ENCODE measurements around the gene FAM200B. TPM values are rescaled to one million over a fixed set of nuclear protein-coding genes. Genes with fewer than 3 reads are reported as not detected.

FAM200B gene
- total RNA-seq, 1 donor = 30.1 TPM

DNA sequence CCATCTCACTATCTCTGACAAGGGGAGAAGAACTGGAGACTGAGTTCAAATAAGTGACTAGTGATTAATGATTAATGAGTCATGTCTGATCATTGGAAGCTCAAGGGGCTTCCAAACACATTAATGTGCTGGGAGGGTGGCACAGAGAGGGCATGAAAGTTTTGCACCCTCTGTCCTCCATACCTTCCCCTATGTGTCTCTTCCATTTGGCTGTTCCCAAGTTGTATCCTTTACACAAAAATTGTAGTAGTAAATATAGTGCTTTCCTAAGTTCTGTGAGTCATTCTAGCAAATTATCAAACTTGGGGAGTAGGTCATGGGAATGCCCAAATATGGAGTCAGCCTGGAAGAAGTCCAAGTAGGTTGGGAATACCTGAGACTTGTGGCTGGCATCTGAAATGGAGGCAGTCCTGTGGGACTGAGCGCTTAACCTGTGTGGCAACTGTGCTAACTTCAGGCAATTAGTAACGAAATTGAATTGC, 4.1 kb upstream of the FAM200B start:
- Histone ChIP-seq H3K27me3 (ENCODE audit: insufficient read depth, low read length) (no peaks in the 10 kb centered on the region), H3K4me1 (ENCODE audit: insufficient read depth, low read length) (peaks cover 47% of the 10 kb centered on the region), H3K4me3 (ENCODE audit: low read length) (no peak overlapping the region), H3K9me3 (ENCODE audit: low read depth, low read length) (no peaks in the 10 kb centered on the region)

DNA sequence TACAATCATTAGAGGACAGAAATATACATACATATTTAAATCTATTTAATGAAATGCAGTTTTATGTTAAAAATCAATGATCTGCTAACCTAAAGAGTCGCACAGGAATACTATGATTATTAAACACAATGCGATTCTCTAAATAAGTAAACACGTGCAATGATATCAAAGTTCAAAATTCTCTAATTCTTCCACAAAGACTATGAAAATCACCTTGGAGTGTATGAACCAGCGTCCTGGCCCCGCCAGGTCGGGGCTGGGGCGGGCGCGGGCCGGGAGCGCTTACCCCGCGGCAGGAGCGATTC, 608 bp upstream of the FAM200B start:
- Histone ChIP-seq H3K4me3 (ENCODE audit: low read length) (peak overlapping the region; percentile 86), H3K4me1 (ENCODE audit: insufficient read depth, low read length) (peaks cover 39% of the 10 kb centered on the region), H3K9me3 (ENCODE audit: low read depth, low read length) (no peaks in the 10 kb centered on the region), H3K27me3 (ENCODE audit: insufficient read depth, low read length) (no peaks in the 10 kb centered on the region)

- H3K27me3 ChIP-seq (ENCODE audit: insufficient read depth, low read length) = no peaks in the 10 kb centered on the region
- H3K9me3 ChIP-seq (ENCODE audit: low read depth, low read length) = no peaks in the 10 kb centered on the region
- H3K4me1 ChIP-seq (ENCODE audit: insufficient read depth, low read length) = peaks cover 35% of the 10 kb centered on the region
- peak overlapping the region; percentile 86 for H3K4me3 ChIP-seq (ENCODE audit: low read length)
These were observed 865 bp downstream of the FAM200B start for GRCh38 chr4:15682242-15683142.

DNA sequence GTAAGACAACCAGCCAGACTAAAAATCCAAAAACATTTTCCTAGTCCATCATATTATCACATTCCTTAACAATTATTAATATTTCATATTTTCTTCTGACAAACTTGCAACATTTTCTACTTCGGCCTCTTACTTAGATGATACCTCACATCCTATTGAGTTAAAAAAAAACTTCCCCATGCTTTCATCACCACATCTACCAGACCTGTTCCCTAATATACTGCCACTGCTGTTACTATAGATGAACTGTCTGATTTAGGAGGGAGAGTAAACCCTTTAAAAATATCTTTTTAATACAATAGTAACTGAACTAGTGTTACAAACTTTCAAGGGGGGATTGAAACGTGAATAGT, 1.5 kb downstream of the FAM200B start:
- Histone ChIP-seq H3K9me3 (ENCODE audit: low read depth, low read length) (no peaks in the 10 kb centered on the region), H3K27me3 (ENCODE audit: insufficient read depth, low read length) (no peaks in the 10 kb centered on the region), H3K4me1 (ENCODE audit: insufficient read depth, low read length) (peaks cover 37% of the 10 kb centered on the region), H3K4me3 (ENCODE audit: low read length) (no peak overlapping the region)

DNA sequence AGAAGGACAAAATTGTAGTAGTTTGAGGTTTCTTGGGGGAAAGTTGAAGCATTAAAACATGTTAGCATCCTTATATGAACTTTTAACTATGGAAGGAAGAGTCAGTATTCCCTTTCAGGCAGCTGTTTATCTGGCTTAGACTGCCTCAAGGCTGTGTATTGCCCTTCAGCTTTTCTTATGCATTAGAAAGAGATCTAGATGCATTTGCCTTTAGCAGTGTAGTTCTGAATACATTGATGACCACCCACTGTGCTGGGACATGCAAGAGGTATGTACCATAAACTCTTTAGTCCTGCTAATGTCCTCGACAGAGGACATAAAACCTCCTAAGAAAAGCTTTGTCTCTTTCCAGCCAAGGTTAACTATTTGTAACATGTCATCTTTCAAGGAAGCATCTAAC, 2.9 kb downstream of the FAM200B start:
- H3K4me3 ChIP-seq (ENCODE audit: low read length) = no peak overlapping the region
- peaks cover 38% of the 10 kb centered on the region for H3K4me1 ChIP-seq (ENCODE audit: insufficient read depth, low read length)

GRCh38 chr4:15688051-15688450, 6.4 kb downstream of the FAM200B start:
- no peak overlapping the region for H3K4me3 ChIP-seq (ENCODE audit: low read length)
- peaks cover 53% of the 10 kb centered on the region for H3K4me1 ChIP-seq (ENCODE audit: insufficient read depth, low read length)
- no peaks in the 10 kb centered on the region for H3K27me3 ChIP-seq (ENCODE audit: insufficient read depth, low read length)
- no peaks in the 10 kb centered on the region for H3K9me3 ChIP-seq (ENCODE audit: low read depth, low read length)

More for the DNA sequence above, 2.9 kb downstream of the FAM200B start:
- no peaks in the 10 kb centered on the region for H3K27me3 ChIP-seq (ENCODE audit: insufficient read depth, low read length)
- no peaks in the 10 kb centered on the region for H3K9me3 ChIP-seq (ENCODE audit: low read depth, low read length)

GRCh38 chr4:15689540-15689939, 7.9 kb downstream of the FAM200B start:
- no peaks in the 10 kb centered on the region for H3K9me3 ChIP-seq (ENCODE audit: low read depth, low read length)
- no peaks in the 10 kb centered on the region for H3K27me3 ChIP-seq (ENCODE audit: insufficient read depth, low read length)
- H3K4me1 ChIP-seq (ENCODE audit: insufficient read depth, low read length) = peaks cover 52% of the 10 kb centered on the region
- H3K4me3 ChIP-seq (ENCODE audit: low read length) = no peak overlapping the region

DNA sequence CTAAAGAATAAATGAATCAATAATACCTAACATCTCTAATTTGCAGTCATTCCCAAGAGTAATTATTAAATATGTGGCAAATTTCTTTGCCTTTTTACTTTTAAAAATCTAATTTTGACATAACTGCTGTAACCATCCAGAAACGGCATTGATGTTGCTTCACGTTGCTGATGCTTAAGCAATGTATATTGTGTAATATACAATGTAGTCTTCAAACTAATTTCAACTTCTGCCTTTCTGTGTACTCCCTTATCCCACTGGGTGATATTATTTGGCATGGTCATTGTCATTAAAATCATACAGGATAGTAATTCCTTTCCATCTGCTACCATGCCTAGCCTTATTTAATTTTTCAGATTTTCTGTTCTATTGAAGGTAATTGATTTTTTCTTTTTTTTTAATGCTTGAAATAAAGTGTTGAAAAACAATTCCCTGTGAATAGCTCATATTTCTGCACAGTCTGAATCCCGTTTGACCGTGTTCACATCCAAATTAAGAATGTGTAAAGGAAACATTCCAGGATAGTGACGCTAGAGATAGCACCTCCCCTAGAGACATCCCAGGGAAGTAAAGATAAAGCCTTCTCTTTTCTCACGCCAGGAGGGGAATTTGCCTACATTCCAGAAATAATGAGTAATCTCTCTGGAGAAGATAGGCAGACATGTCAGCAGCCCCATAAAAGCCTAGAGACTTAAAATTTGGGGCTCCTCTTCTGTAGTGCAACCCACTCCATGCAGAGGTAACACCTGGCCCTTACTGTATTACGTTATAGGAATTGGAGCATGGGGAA, 8.6 kb downstream of the FAM200B start:
- peaks cover 54% of the 10 kb centered on the region for H3K4me1 ChIP-seq (ENCODE audit: insufficient read depth, low read length)
- H3K27me3 ChIP-seq (ENCODE audit: insufficient read depth, low read length) = no peaks in the 10 kb centered on the region
- no peak overlapping the region for H3K4me3 ChIP-seq (ENCODE audit: low read length)
- no peaks in the 10 kb centered on the region for H3K9me3 ChIP-seq (ENCODE audit: low read depth, low read length)

GRCh38 chr4:15691346-15692135, 9.9 kb downstream of the FAM200B start:
- Histone ChIP-seq H3K4me1 (ENCODE audit: insufficient read depth, low read length) (peaks cover 60% of the 10 kb centered on the region), H3K4me3 (ENCODE audit: low read length) (no peak overlapping the region), H3K27me3 (ENCODE audit: insufficient read depth, low read length) (no peaks in the 10 kb centered on the region), H3K9me3 (ENCODE audit: low read depth, low read length) (no peaks in the 10 kb centered on the region)

GRCh38 chr4:15692602-15693001, 11.0 kb downstream of the FAM200B start:
- Histone ChIP-seq H3K27me3 (ENCODE audit: insufficient read depth, low read length) (no peaks in the 10 kb centered on the region), H3K9me3 (ENCODE audit: low read depth, low read length) (no peaks in the 10 kb centered on the region), H3K4me3 (ENCODE audit: low read length) (no peak overlapping the region), H3K4me1 (ENCODE audit: insufficient read depth, low read length) (peaks cover 69% of the 10 kb centered on the region)

- no peaks in the 10 kb centered on the region for H3K27me3 ChIP-seq (ENCODE audit: insufficient read depth, low read length)
- no peaks in the 10 kb centered on the region for H3K9me3 ChIP-seq (ENCODE audit: low read depth, low read length)
- peaks cover 59% of the 10 kb centered on the region for H3K4me1 ChIP-seq (ENCODE audit: insufficient read depth, low read length)
- no peak overlapping the region for H3K4me3 ChIP-seq (ENCODE audit: low read length)
These were observed 12.8 kb downstream of the FAM200B start for GRCh38 chr4:15694431-15694830.

DNA sequence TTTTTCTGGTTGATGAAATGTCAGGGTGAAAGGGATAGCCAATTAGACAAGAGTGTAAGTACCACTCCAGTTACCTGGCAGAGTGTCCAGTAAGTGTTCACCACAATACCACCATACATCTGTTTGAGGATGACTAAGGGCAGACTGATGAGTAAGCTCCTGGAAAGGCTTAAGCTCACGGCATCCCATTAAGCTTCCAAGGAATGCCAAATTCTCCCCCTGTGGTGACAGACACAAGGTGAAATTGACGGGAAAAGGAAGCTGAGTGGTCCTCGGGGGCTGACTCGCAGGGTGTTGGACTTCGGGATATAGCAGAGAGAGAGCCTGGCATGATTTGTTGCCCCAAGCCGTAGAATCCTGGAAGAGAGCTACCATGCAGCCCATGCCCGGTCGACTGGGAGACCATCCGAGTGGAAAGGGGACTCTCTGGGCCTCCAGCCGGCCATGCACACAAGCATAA, 13.6 kb downstream of the FAM200B start:
- Histone ChIP-seq H3K4me3 (ENCODE audit: low read length) (no peak overlapping the region), H3K9me3 (ENCODE audit: low read depth, low read length) (no peaks in the 10 kb centered on the region), H3K27me3 (ENCODE audit: insufficient read depth, low read length) (no peaks in the 10 kb centered on the region), H3K4me1 (ENCODE audit: insufficient read depth, low read length) (peaks cover 60% of the 10 kb centered on the region)

- H3K4me3 ChIP-seq (ENCODE audit: low read length) = no peak overlapping the region
- peaks cover 60% of the 10 kb centered on the region for H3K4me1 ChIP-seq (ENCODE audit: insufficient read depth, low read length)
- no peaks in the 10 kb centered on the region for H3K27me3 ChIP-seq (ENCODE audit: insufficient read depth, low read length)
- no peaks in the 10 kb centered on the region for H3K9me3 ChIP-seq (ENCODE audit: low read depth, low read length)
These were observed 14.1 kb downstream of the FAM200B start for GRCh38 chr4:15695729-15696128.

DNA sequence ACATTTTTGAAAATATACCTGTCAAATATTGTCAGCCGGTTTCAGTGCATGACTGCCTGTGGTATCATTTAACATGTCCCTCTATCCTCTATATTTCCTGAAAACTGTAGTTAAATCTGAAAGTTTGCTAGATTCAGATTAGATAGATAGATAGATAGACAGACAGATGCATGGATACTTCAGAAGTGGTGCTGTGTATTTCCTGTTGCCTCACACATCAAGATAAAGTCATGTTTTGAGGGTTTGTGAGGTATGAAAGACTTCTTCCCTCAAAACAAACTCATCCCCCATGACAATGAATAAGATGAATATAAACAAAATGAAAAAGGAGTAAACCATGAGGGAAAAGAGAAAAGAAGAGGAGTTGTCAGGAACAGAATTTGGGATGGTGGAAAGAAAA, 15.2 kb downstream of the FAM200B start:
- no peak overlapping the region for H3K4me3 ChIP-seq (ENCODE audit: low read length)
- H3K4me1 ChIP-seq (ENCODE audit: insufficient read depth, low read length) = peaks cover 60% of the 10 kb centered on the region
- no peaks in the 10 kb centered on the region for H3K9me3 ChIP-seq (ENCODE audit: low read depth, low read length)
- H3K27me3 ChIP-seq (ENCODE audit: insufficient read depth, low read length) = no peaks in the 10 kb centered on the region

DNA sequence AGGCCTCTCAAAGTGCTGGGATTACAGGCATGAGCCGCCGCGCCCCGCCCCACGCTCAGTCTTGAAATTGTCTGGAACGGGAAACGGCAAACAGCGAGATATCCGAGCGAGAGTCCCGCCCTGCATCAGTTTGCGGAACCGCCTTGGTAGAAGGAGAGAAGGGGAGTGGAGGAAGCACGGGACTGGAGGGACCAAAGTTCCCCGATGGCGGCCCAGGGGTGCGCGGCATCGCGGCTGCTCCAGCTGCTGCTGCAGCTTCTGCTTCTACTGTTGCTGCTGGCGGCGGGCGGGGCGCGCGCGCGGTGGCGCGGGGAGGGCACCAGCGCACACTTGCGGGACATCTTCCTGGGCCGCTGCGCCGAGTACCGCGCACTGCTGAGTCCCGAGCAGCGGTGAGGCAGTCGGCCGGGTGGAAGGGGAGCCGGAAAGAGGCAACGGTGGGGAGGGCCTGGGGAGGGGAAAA, 21.3 kb downstream of the FAM200B start, which contains the start of gene BST1:
Gene BST1, plus strand, starts transcription at position 125 of the 463 bp plus-strand sequence. Its CDS starts 80 bp downstream, at position 205.
- Histone ChIP-seq H3K9me3 (ENCODE audit: low read depth, low read length) (no peaks in the 10 kb centered on the region), H3K27me3 (ENCODE audit: insufficient read depth, low read length) (no peaks in the 10 kb centered on the region), H3K4me3 (ENCODE audit: low read length) (peak within 1 kb of the TSS; percentile 49), H3K4me1 (ENCODE audit: insufficient read depth, low read length) (peaks cover 53% of the 10 kb centered on the region)

Data from mononuclear cell (primary cell).